Panc1 (cell line): ENCODE data around the gene RASSF9. TPM values are rescaled to one million over a fixed set of nuclear protein-coding genes. Genes with fewer than 3 reads are reported as not detected.

ENCODE experiments used
- ATAC-seq: fragments of 200-7000 bp; cut with Tn5 transposase; 2 replicates; pipeline ENCODE4 v1.9.1; 2020; ENCODE audit warnings: mild to moderate bottlenecking, moderate library complexity
- BruUV-seq: library from RNA; stranded (reverse); fragments of 400-500 nt; replicated peaks from 2 replicates; lab custom pipeline; 2021; lab: Mats Ljungman, UMichigan
- CTCF ChIA-PET: fragments of 300-600 bp; sonication (Branson Sonifier 250); formaldehyde crosslinking; loops from one replicate; lab custom pipeline; 2022; ENCODE audit warnings: antibody characterized with exemption; lab: Charles Lee
- POLR2A ChIA-PET: fragments of 300-600 bp; sonication (Branson Sonifier 250); formaldehyde crosslinking; loops from one replicate; lab custom pipeline; 2022; ENCODE audit warnings: antibody characterized with exemption; lab: Charles Lee
- DNase-seq: peaks from one replicate; pipeline ENCODE4 v3.0.0-alpha.2; 2010; ENCODE audit warnings: low read depth, low spot score
- H3K27ac ChIP-seq: 2 replicates; pipeline ENCODE4 v1.5.1; 2011; ENCODE audit warnings: mild to moderate bottlenecking, low read length, inconsistent platforms
- H3K27me3 ChIP-seq: fragments of 200-500 bp; sonication (Bioruptor generic); 2 replicates; pipeline ENCODE4 v1.6.0; 2014; ENCODE audit warnings: low read length, inconsistent platforms; ENCODE audit not compliant: control insufficient read depth, insufficient read depth
- H3K36me3 ChIP-seq: fragments of 200-500 bp; sonication (Bioruptor generic); 2 replicates; pipeline ENCODE4 v1.5.1; 2014; ENCODE audit warnings: inconsistent platforms, mild to moderate bottlenecking, low read length, moderate library complexity; ENCODE audit not compliant: control insufficient read depth, insufficient read depth
- H3K4me1 ChIP-seq: 2 replicates; pipeline ENCODE4 v1.5.1; 2011; ENCODE audit warnings: inconsistent platforms, mild to moderate bottlenecking, low read length, moderate library complexity; ENCODE audit not compliant: control insufficient read depth, insufficient read depth
- H3K4me3 ChIP-seq, 2 experiments: 2 replicates each; pipeline ENCODE4 v1.5.1; 2011 to 2012; ENCODE audit warnings: low read depth in 2 of 2, low read length in 2 of 2, mild to moderate bottlenecking in 2 of 2, inconsistent platforms in 1 of 2, moderate library complexity in 1 of 2
- H3K9me3 ChIP-seq: fragments of 200-500 bp; sonication (Bioruptor generic); 2 replicates; pipeline ENCODE4 v1.5.1; 2014; ENCODE audit warnings: low read depth, mild to moderate bottlenecking, inconsistent platforms, low read length, moderate library complexity; ENCODE audit not compliant: control insufficient read depth, insufficient read depth
- POLR2AphosphoS5 ChIP-seq: IDR thresholded peaks from 2 replicates; pipeline ENCODE4 v1.6.1; 2012; ENCODE audit warnings: mild to moderate bottlenecking, low read depth, low read length, moderate library complexity
- SIN3A ChIP-seq: IDR thresholded peaks from 2 replicates; pipeline ENCODE4 v1.6.1; 2012; ENCODE audit warnings: low read depth, mild to moderate bottlenecking, low read length, moderate library complexity, borderline replicate concordance; ENCODE audit not compliant: insufficient read depth
- TCF7L2 ChIP-seq: IDR thresholded peaks from 2 replicates; pipeline ENCODE4 v1.6.1; 2011; ENCODE audit warnings: mild to moderate bottlenecking, low read depth, low read length, inconsistent platforms
- in situ Hi-C: cut with HindIII; loops from 2 replicates; pipeline ENCODE4 v1.10.0; 2016; ENCODE audit warnings: low sequenced_read_pairs, low pct_unique_long_range_greater_than_20kb
- intact Hi-C: fragments of 100-400 bp; cut with micrococcal nuclease; formaldehyde crosslinking; loops from one replicate; pipeline ENCODE4 v1.10.0; 2022; ENCODE audit not compliant: unreplicated experiment
- total RNA-seq: library from RNA; stranded (reverse); gene quantifications from one replicate; pipeline ENCODE4 v1.2.1, GENCODE V29; 2021; ENCODE audit not compliant: unreplicated experiment
- TF ChIP-seq, protein P1 (sequence below): fragments of 450-650 bp; IDR thresholded peaks from 2 replicates; pipeline ENCODE4 v1.5.1; 2017; ENCODE audit warnings: mild to moderate bottlenecking
- TF ChIP-seq, protein P2 (sequence below), 2 experiments: IDR thresholded peaks; 2 replicates each; pipeline ENCODE4 v1.6.1; 2011 to 2012; ENCODE audit warnings: low read depth in 2 of 2, control low read depth in 1 of 2, low read length in 1 of 2, mild to moderate bottlenecking in 1 of 2, moderate library complexity in 1 of 2; ENCODE audit not compliant: insufficient read depth in 1 of 2

The RASSF9 gene
- total RNA-seq, 1 experiment from 2014 or later: 0.33 TPM

DNA sequence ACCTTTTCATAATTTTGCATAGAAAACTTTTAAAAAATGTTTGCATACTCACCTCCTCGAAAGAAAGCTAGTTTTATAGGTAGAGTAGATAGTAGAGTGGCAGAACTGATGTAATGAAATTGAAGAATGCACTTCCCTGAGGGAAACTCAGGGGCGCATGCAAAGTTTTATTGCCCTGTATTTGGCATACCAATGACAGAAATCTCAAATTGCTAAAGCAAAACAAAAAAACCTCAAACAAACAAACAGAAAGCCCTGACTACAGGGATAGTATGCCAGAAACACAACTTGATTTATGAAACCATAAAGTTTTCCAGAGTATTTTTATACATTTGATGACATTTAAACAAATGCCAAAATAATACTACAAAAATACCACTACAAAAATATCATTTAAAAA lies 1.8 kb downstream of the RASSF9 start:
- Histone ChIP-seq H3K27ac (no peak overlapping the region), H3K27me3 (no peaks in the 10 kb centered on the region), H3K4me1 (peaks cover 3% of the 10 kb centered on the region; the same call in 1 of the 2 replicates), H3K9me3 (no peaks in the 10 kb centered on the region), H3K36me3 (no peaks in the 10 kb centered on the region; the same call in 1 of the 2 replicates), H3K4me3 (no peak overlapping the region)
- in situ Hi-C loops: no loop called here
- CTCF ChIA-PET: no interaction called here
- BruUV-seq: no TSS peak
- POLR2A ChIA-PET: no interaction called here
- intact Hi-C loops: no loop called here
- ATAC-seq (no peak), DNase-seq (no peak)
- TF ChIP-seq, protein P1, sequence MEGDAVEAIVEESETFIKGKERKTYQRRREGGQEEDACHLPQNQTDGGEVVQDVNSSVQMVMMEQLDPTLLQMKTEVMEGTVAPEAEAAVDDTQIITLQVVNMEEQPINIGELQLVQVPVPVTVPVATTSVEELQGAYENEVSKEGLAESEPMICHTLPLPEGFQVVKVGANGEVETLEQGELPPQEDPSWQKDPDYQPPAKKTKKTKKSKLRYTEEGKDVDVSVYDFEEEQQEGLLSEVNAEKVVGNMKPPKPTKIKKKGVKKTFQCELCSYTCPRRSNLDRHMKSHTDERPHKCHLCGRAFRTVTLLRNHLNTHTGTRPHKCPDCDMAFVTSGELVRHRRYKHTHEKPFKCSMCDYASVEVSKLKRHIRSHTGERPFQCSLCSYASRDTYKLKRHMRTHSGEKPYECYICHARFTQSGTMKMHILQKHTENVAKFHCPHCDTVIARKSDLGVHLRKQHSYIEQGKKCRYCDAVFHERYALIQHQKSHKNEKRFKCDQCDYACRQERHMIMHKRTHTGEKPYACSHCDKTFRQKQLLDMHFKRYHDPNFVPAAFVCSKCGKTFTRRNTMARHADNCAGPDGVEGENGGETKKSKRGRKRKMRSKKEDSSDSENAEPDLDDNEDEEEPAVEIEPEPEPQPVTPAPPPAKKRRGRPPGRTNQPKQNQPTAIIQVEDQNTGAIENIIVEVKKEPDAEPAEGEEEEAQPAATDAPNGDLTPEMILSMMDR: no peak
- TF ChIP-seq, protein P2, sequence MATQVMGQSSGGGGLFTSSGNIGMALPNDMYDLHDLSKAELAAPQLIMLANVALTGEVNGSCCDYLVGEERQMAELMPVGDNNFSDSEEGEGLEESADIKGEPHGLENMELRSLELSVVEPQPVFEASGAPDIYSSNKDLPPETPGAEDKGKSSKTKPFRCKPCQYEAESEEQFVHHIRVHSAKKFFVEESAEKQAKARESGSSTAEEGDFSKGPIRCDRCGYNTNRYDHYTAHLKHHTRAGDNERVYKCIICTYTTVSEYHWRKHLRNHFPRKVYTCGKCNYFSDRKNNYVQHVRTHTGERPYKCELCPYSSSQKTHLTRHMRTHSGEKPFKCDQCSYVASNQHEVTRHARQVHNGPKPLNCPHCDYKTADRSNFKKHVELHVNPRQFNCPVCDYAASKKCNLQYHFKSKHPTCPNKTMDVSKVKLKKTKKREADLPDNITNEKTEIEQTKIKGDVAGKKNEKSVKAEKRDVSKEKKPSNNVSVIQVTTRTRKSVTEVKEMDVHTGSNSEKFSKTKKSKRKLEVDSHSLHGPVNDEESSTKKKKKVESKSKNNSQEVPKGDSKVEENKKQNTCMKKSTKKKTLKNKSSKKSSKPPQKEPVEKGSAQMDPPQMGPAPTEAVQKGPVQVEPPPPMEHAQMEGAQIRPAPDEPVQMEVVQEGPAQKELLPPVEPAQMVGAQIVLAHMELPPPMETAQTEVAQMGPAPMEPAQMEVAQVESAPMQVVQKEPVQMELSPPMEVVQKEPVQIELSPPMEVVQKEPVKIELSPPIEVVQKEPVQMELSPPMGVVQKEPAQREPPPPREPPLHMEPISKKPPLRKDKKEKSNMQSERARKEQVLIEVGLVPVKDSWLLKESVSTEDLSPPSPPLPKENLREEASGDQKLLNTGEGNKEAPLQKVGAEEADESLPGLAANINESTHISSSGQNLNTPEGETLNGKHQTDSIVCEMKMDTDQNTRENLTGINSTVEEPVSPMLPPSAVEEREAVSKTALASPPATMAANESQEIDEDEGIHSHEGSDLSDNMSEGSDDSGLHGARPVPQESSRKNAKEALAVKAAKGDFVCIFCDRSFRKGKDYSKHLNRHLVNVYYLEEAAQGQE (IDR thresholded peaks at IDR 0.05; ENCODE audit: insufficient read depth in 1 of 2, low read depth in 2 of 2, low read length in 1 of 2): no peak
- TF ChIP-seq POLR2AphosphoS5 (no peak), TCF7L2 (no peak), SIN3A (no peak)

DNA sequence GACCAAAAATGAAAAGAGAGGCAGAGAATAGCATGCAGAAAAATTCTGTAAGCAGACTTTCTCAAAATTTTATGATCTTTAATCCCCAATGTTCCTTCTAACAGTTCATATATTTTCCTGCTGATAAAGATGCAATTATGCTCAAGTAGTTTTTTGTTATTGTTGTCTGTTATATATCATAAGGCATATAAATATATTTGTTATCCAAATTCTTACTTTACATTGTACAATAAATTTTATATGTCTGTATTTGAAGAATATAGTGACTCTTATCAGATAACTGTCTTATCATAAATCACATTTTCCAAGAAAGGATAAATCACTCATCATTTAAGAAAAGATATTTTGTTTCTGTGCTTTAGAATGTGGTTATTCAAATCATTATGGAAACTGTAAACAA lies 2.6 kb downstream of the RASSF9 start:
- POLR2A ChIA-PET: no interaction called here
- H3K27ac ChIP-seq: no peak overlapping the region
- CTCF ChIA-PET: no interaction called here
- H3K4me1 ChIP-seq: peaks cover 3% of the 10 kb centered on the region; the same call in 1 of the 2 replicates
- H3K4me3 ChIP-seq: no peak overlapping the region
- DNase-seq (no peak), ATAC-seq (no peak)
- H3K36me3 ChIP-seq: no peaks in the 10 kb centered on the region; the same call in 1 of the 2 replicates
- no TSS peak for BruUV-seq
- intact Hi-C loops (no loop called here), in situ Hi-C loops (no loop called here)
- no peaks in the 10 kb centered on the region for H3K9me3 ChIP-seq
- TF ChIP-seq, protein P2 (IDR thresholded peaks at IDR 0.05; ENCODE audit: insufficient read depth in 1 of 2, low read depth in 2 of 2, low read length in 1 of 2): no peak
- TF ChIP-seq SIN3A: no peak
- TF ChIP-seq POLR2AphosphoS5: no peak
- TF ChIP-seq, protein P1: no peak
- TF ChIP-seq TCF7L2: no peak
- H3K27me3 ChIP-seq: no peaks in the 10 kb centered on the region
